Sigmoid colon (tissue), 7 donors: ENCODE data around the gene FAM241A. TPM values are rescaled to one million over a fixed set of nuclear protein-coding genes. Genes with fewer than 3 reads are reported as not detected.
"Not testable (repeated sequence)": the region's sequence is repeated elsewhere in the genome, so short reads cannot be mapped to it uniquely, and the experiment has no call there.

Experiments used
- DNase-seq: peaks from one replicate; pipeline ENCODE4 v3.0.0-alpha.2; 2019
- H3K27ac ChIP-seq, 4 donors: fragments of 200-600 bp; sonication (generic); one replicate each; pipeline ENCODE4 v1.5.1; 2016 to 2019; ENCODE audit warnings: mild to moderate bottlenecking in 1 of 4
- H3K27me3 ChIP-seq, 3 donors: fragments of 200-600 bp; sonication (generic); one replicate each; pipeline ENCODE4 v1.5.1; 2019; ENCODE audit warnings: mild to moderate bottlenecking in 1 of 3
- H3K36me3 ChIP-seq, 4 donors: fragments of 200-600 bp; sonication (generic); one replicate each; pipeline ENCODE4 v1.5.1; 2016 to 2019
- H3K4me1 ChIP-seq, 4 donors: fragments of 200-600 bp; sonication (generic); one replicate each; pipeline ENCODE4 v1.5.1; 2017 to 2019
- H3K4me3 ChIP-seq, 4 donors: fragments of 200-600 bp; sonication (generic); one replicate each; pipeline ENCODE4 v1.5.1; 2017 to 2019; ENCODE audit warnings: mild to moderate bottlenecking in 2 of 4, moderate library complexity in 1 of 4
- H3K9me3 ChIP-seq, 4 donors: fragments of 200-600 bp in 3 of 4; sonication (generic) in 3 of 4; one replicate each; pipeline versions ENCODE4 v1.5.1 to v1.6.1; 2013 to 2019
- CTCF ChIP-seq, 4 experiments: fragments of 450-650 bp in 3 of 4; fragments of 200-600 bp in 1 of 4; IDR thresholded peaks; one replicate each; pipeline ENCODE4 v1.5.1; 2016 to 2019; ENCODE audit warnings: antibody characterized with exemption in 4 of 4, mild to moderate bottlenecking in 3 of 4, moderate library complexity in 2 of 4
- EP300 ChIP-seq, 4 donors: sonication (generic); formaldehyde crosslinking; IDR thresholded peaks; one replicate each; pipeline ENCODE4 v1.6.1; 2017; ENCODE audit warnings: antibody characterized with exemption in 4 of 4
- POLR2A ChIP-seq, 2 donors: fragments of 450-650 bp; IDR thresholded peaks; one replicate each; pipeline ENCODE4 v1.6.1; 2016; ENCODE audit warnings: antibody characterized with exemption in 2 of 2, mild to moderate bottlenecking in 2 of 2, moderate library complexity in 2 of 2
- POLR2AphosphoS5 ChIP-seq, 4 donors: sonication (generic); formaldehyde crosslinking; IDR thresholded peaks; one replicate each; pipeline ENCODE4 v1.6.1; 2017; ENCODE audit warnings: antibody characterized with exemption in 4 of 4
- WGBS, 2 donors: extraction: QIAGEN DNeasy Blood & Tissue Kit; methylation state at CpG; one replicate each; pipeline ENCODE4 v1.1.7; 2013; 5-methylcytosine and 5-hydroxymethylcytosine counted together
- intact Hi-C: fragments of 100-400 bp; cut with DNase I; formaldehyde crosslinking; loops from one replicate; pipeline ENCODE4 v1.15.1; 2023
- polyA plus RNA-seq, 3 donors: library from polyadenylated mRNA; stranded (reverse); fragments of 200-250 nt; gene quantifications; one replicate each; pipeline ENCODE4 v1.2.3, GENCODE V29; 2013
- total RNA-seq, 4 donors: library from RNA; depleted of rRNA; stranded (reverse); fragments of >200 nt; gene quantifications; one replicate each; pipeline ENCODE4 v1.1.0, GENCODE V29; 2016
- donor health status: healthy with polysubstance abuse.
- donor health status: Bipolar disorder and iron deficiency.
- donor health status: healthy.

FAM241A gene
- total and polyA plus RNA-seq, 7 donors: 1.2 to 3.7 (median 2.8) TPM

GRCh38 chr4:112173593-112174558, 28.6 kb downstream of the FAM241A start:
- Histone ChIP-seq H3K4me3 (no peak overlapping the region), H3K36me3 (no peaks in the 10 kb centered on the region), H3K27ac (no peak overlapping the region), H3K27me3 (no peaks in the 10 kb centered on the region), H3K9me3 (no peaks in the 10 kb centered on the region), H3K4me1 (no peaks in the 10 kb centered on the region)
- TF ChIP-seq POLR2AphosphoS5 (IDR thresholded peaks at IDR 0.05): no peak
- TF ChIP-seq CTCF (IDR thresholded peaks at IDR 0.05): no peak
- no peak for TF ChIP-seq POLR2A (IDR thresholded peaks at IDR 0.05)
- no peak for TF ChIP-seq EP300 (IDR thresholded peaks at IDR 0.05)
- 84 to 85% methylated on average over 8 of the region's 8 CpGs for WGBS, 2 donors
- intact Hi-C loops: no loop called here
- no peak for DNase-seq

GRCh38 chr4:112175840-112176239, 30.6 kb downstream of the FAM241A start:
- WGBS, 2 donors: 84 to 87% methylated on average over 4 of the region's 4 CpGs
- H3K4me1 ChIP-seq: no peaks in the 10 kb centered on the region
- no peaks in the 10 kb centered on the region for H3K27me3 ChIP-seq
- H3K27ac ChIP-seq: no peak overlapping the region
- no peak overlapping the region for H3K4me3 ChIP-seq
- DNase-seq: no peak
- H3K36me3 ChIP-seq: no peaks in the 10 kb centered on the region
- TF ChIP-seq EP300 (IDR thresholded peaks at IDR 0.05) (no peak), POLR2AphosphoS5 (IDR thresholded peaks at IDR 0.05) (no peak), CTCF (IDR thresholded peaks at IDR 0.05) (no peak), POLR2A (IDR thresholded peaks at IDR 0.05) (no peak)
- H3K9me3 ChIP-seq: no peaks in the 10 kb centered on the region
- intact Hi-C loops: no loop called here

DNA sequence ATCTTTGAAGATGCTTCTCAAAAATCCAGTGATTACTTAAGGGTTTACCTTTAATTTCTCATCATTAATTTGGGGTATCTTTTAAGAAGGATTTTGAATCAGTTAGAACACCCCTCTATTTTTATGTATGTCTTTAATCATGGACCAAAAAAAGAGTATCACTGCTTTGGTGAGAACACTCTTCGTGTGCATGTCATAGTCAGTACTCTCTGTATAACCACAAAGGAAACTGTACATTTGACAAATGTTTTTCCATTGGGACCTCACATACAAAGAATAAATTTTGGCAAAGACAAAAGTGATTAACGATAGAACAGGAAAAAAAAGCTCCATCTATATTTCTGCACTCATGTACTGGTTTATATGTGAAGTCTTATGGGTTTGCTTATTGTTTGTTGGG, 31.3 kb downstream of the FAM241A start:
- H3K4me1 ChIP-seq: peaks cover 0 to 3% (median 0%) of the 10 kb centered on the region in 4 donors
- 47 to 77% methylated on average over 2 of the region's 2 CpGs for WGBS, 2 donors
- no peak overlapping the region for H3K27ac ChIP-seq
- intact Hi-C loops: no loop called here
- no peaks in the 10 kb centered on the region for H3K9me3 ChIP-seq
- no peaks in the 10 kb centered on the region for H3K27me3 ChIP-seq
- no peak overlapping the region for H3K4me3 ChIP-seq
- no peak for DNase-seq
- no peaks in the 10 kb centered on the region for H3K36me3 ChIP-seq
- TF ChIP-seq CTCF (IDR thresholded peaks at IDR 0.05): no peak
- TF ChIP-seq POLR2AphosphoS5 (IDR thresholded peaks at IDR 0.05): no peak
- no peak for TF ChIP-seq POLR2A (IDR thresholded peaks at IDR 0.05)
- no peak for TF ChIP-seq EP300 (IDR thresholded peaks at IDR 0.05)

DNA sequence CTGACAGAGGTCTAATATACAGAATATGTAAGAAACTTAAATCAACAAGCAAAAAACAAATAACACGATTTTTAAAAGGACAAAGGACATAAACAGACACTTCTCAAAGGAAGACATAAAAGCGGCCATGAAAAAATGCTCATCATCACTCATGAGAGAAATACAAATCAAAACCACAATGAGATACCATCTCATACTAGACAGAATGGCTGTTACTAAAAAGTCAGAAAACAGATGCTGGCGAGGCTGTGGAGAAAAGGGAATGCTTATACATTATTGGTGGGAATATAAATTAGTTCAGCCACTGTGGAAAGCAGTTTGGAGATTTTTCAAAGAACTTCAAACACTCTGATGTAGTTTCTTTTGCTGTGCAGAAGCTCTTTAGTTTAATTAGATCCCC, 33.5 kb downstream of the FAM241A start:
- H3K27ac ChIP-seq, H3K4me1 ChIP-seq, DNase-seq, intact Hi-C loops, H3K4me3 ChIP-seq, H3K9me3 ChIP-seq, H3K27me3 ChIP-seq, H3K36me3 ChIP-seq: not testable (repeated sequence)
- WGBS, 2 donors: 76 to 89% methylated on average over 3 of the region's 3 CpGs

DNA sequence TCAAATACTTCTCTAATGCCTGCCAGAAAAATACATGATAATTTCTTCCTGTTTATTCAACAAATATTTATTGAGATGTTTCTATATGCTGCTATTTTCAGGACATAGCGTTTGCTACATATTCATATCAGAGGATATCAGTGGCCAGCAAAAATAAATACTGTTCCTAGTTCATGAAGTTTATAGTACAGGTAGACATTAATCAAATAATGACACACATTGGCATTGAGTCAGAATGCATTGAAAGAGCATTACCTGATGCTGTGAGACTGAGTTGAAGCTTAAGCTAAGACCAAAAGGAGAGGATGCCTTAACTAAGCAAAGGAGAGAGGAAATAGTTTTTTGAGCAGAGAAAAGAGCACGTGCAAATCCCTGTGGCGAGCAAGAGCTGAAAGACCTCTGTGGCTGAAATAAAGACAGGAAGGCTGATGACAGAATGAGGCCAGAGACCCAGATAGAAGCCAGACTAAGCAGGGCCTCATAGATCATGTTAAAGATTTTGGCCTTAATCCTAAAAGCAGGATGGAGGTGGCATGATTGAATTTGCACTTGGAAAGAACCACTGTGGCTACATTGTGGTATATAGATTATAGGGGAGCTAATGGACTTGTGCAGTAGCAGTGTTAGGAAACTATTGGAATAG, 36.2 kb downstream of the FAM241A start:
- H3K27ac ChIP-seq: no peak overlapping the region
- no peaks in the 10 kb centered on the region for H3K36me3 ChIP-seq
- H3K4me1 ChIP-seq: peaks cover 0 to 5% (median 2%) of the 10 kb centered on the region in 4 donors
- no peak for DNase-seq
- intact Hi-C loops: no loop called here
- no peaks in the 10 kb centered on the region for H3K27me3 ChIP-seq
- no peak for TF ChIP-seq CTCF (IDR thresholded peaks at IDR 0.05)
- TF ChIP-seq EP300 (IDR thresholded peaks at IDR 0.05): no peak
- TF ChIP-seq POLR2A (IDR thresholded peaks at IDR 0.05): no peak
- TF ChIP-seq POLR2AphosphoS5 (IDR thresholded peaks at IDR 0.05): peak in 1 of 4 donors; percentile 14
- WGBS, 2 donors: 83 to 94% methylated on average over 3 of the region's 3 CpGs
- no peaks in the 10 kb centered on the region for H3K9me3 ChIP-seq
- H3K4me3 ChIP-seq: no peak overlapping the region
